Retina (tissue), 1 donor: ENCODE results near the gene SS18L1.
A peak's percentile ranks its signal among the peaks of the same experiment; 100 is the strongest.

Source experiments
- DNase-seq: peaks from one replicate; pipeline ENCODE4 v3.0.0-alpha.2; 2016

SS18L1 gene

DNA sequence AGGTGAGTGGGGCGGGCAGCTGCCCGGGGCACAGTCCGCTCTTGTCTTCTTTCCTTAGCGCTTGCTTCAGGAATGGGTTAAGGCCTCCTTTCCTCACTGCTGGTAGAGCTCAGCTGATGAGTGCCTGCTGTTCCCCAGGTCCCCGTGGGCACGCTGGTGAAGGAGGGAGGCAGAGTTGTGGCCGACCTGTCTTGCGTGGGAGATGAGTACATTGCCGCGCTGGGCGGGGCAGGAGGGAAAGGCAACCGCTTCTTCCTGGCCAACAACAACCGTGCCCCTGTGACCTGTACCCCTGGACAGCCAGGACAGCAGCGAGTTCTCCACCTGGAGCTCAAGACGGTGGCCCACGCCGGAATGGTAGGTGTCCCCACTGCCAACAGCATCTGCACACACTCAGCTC, 54.9 kb downstream of the SS18L1 start:
- no peak for DNase-seq

DNA sequence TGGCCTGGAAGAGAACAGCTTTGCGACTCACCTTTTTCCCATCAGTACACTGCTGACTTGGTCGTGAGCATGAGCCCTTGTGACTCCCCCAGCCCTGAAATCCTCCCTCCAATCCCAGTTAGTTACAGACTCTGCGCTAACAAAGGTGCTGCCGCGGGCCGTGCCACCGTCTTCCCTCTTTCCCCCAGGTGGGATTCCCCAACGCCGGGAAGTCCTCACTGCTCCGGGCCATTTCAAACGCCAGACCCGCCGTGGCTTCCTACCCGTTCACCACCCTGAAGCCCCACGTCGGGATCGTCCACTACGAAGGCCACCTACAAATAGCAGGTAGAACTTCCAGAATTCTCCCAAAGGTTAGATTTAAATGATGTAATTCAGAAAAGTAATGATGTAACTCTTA, 55.4 kb downstream of the SS18L1 start:
- DNase-seq, result no peak

- peak; percentile 2 for DNase-seq
Observed at GRCh38 chr20:62200491-62201172, 57.1 kb downstream of the SS18L1 start.

DNA sequence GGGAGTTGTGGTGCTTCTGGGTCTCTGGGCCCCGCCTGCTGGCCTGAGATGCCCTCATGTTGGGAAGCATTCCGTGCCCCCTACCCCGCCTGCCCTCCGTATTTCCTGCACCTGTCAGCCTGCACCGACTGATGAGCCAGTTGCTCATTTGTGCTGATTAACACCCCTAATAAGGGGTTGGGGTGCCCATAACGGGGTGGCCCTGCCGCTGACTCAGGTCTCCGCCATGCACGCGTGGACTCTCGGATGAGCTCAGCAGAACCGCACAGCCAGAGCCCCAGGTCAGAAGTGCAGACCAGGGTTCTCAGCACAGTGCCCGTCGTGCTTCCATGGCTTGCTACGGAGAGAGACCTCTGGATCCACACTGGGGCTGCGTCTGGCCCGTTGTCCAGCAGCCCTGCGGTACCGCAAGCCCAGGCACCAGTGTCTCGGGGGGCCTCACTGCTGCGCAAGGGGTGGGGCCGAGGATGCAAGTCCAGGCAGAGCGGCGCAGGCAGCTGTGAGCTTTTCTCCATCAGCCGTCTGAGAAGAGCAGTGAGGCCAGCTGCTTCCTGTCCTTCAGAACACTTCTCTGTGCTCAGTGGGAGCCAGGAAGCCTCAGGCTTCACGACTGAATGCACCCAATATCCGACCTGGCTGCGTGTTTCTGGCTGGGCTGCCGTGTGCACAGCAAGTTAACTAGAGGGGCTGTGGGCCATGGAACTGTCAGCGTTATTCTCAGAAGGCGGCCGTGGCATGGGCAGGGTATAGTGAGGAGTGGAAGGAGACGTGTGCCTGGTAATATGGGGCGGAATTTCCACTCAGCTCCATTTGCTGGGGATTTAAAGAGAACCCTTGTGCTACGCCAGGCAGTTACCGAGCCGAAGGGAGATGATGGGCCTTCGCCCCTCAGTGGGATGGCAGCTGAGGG, 57.9 kb downstream of the SS18L1 start:
- peak; percentile 62 for DNase-seq

DNA sequence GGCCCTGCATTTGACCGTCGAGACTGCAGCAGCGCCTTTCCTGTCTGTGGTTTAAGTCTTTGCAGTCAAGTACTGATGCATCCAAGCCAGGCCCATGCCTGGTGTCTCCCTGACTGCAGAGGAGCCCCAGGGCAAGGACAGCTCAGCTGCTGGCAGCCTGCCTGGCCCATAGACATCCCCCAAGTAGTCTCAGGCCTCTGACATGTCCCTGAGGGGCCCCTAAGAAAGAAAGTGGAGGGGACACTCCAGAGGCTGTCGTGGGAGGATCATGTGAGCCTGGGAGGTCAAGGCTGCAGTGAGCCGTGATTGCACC, 58.5 kb downstream of the SS18L1 start:
- no peak for DNase-seq

DNA sequence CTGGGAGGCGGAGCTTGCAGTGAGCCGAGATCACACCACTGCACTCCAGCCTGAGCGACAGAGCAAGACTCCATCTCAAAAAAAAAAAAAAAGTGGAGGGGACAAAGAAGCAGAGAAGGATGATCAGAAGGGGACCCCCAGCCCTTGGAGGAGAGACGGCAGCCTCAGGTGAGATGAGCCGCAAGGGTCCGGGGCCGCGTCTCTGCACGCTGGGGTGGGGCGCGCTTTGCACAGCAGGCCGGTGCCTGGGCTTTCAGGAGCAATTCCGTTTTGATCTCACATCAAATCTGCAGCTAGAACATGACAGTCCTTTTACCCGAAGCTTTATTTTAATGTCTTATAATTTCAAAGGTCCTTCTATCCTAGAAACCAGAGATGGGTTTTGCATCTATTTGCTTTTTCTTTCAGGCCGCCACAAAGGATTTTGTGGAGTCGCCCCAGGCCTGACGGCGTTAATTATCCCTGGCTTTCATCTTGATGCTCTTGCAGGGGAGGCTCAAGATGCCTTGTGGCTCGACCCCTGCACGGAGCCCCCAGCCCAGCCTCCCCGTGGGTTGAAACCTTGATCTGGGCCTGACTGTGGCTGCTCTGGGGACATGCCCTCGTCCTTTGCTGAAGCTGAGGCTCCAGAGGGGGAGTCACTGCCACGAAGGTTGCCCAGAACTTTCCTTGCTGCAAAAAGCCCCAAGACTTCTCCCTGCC, 59.3 kb downstream of the SS18L1 start:
- peak; percentile 69 for DNase-seq

DNA sequence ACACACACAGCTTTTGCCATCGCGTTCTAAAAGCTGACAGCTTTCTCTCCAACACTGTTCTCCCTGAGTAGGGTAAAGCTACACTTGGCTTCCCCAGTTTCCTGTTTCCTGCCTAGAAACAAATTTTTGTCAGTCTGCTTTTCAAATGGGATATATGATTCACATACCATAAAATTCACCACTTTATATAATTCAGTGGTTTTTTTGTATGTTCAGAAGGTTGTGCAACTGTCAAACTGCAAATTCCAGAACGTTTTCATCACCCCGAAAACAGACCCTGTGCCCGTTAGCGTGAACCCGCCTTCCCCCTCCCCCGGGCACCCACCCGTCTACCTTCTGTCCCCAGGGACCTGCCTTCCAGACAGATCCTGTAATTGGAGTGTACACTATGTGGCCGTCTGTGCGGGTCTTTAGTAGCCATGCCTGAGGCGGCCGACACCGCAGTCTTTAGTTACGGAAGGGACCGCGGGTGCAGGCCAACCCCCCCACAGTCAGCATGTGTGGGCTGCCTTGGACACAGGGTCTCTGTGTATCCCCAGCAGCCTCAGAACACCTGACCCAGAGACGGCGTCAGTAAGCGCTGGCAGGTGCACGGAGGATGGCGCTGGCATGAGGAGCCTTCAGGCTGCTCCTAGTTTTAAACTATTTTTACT, 59.9 kb downstream of the SS18L1 start:
- DNase-seq, result peak; percentile 44

DNA sequence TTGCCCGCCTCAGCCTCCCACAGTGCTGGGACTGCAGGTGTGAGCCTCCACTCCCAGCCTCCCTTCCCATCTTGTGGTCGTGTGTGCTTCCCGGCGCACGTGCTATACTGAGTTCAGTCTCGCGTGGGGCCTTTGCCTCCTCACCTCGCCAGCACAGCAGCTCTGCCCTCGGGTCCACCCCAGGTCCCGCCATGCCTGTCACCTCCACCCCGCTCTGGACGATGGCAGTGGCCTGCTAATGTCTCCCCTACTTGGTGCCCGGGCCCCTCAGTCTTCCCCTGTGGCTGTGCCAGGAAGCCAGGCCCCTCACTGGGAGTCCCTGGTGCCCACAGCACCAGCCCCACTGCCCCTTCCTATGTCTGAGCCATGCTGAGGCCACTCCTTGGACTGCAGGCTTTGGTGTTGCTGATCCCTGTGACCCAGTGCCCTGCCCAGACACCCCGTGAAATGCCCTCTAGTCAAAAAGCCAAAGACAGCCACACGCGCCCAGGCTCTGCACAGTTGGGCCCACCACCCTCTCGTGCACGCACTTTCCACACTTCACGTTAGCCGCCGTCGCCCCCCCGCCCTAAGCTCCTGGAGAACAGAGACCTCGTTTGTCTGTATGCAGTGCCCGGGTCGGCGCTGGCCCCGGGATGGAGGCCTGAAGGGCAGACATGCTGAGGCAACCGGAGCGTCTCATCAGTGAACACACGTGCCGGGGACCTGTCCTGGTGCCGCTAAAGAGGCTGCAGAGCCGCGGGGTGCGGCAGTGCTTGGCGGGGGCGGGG, 62.2 kb downstream of the SS18L1 start:
- peak; percentile 2 for DNase-seq

DNA sequence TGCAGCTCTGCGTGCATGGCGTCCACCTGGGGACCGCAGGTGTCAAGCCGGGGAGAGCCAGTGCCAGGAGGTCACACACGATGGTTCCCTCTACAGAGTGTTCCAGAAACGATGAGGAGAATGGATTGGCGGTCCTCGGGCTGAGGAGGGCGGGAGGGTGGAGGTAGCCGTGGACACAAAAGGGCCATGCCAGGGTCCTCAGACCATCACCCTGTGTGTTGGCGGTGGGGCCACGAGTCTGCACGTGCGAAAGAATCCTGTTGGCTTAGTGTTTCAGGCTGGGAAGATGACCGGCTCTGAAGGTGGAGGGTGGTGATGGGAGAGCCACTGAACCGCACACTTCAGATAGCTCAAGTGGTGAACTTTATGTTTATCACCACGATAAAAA, 62.8 kb downstream of the SS18L1 start:
- DNase-seq, result no peak

- peak; percentile 2 for DNase-seq
Observed at GRCh38 chr20:62208061-62208794, 64.7 kb downstream of the SS18L1 start.

DNA sequence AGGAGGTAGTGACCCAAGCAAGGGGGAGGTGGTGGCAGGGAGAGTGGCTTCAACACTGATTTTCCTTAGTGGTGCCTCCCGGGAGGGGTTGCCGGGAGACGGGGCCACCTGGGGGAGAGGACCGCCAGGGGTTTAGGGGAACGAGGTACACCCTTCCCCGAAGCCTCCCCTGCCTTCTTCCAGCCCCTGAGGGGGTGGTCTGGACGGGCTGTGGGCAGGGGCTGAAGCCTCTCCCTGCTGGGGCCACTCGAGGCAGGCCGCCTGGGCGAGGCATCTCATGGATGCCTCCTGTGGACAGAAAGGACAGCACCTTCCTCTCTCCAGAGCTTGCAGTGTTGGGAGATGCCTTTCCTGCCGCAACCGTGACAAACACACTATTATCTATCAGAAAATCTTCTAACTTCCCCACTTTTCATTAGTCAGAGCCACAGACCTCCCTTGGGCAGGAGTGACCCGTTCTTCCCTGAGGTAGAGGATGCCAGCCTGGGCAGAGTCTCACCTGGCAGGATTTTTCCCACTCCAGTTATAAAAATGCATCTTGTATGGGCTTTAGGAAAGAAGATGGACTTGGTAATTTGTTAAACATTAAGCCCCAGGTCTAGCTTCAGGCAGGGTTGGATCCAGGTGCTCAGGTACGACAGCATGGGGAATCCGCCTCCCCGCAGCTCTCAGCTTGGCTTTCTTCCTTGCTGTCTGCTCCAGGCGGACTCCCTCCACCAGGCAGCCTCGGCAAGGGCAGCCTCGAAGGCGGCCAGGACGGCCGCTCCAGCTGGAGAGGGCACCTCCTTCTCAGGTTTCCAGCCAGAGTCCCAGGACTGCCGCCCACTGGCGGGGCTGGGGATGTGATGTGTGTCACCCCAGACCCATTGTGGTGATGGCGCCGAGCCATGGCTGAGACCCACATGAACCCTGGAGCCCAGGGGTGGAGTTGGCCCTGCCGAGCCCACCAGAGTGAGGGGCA, 65.5 kb downstream of the SS18L1 start:
- DNase-seq, result no peak

GRCh38 chr20:62209850-62210495, 66.4 kb downstream of the SS18L1 start:
- no peak for DNase-seq

GRCh38 chr20:62210496-62210855, 66.9 kb downstream of the SS18L1 start:
- DNase-seq, result peak; percentile 20

GRCh38 chr20:62211216-62211615, 67.6 kb downstream of the SS18L1 start:
- peak; percentile 9 for DNase-seq

DNA sequence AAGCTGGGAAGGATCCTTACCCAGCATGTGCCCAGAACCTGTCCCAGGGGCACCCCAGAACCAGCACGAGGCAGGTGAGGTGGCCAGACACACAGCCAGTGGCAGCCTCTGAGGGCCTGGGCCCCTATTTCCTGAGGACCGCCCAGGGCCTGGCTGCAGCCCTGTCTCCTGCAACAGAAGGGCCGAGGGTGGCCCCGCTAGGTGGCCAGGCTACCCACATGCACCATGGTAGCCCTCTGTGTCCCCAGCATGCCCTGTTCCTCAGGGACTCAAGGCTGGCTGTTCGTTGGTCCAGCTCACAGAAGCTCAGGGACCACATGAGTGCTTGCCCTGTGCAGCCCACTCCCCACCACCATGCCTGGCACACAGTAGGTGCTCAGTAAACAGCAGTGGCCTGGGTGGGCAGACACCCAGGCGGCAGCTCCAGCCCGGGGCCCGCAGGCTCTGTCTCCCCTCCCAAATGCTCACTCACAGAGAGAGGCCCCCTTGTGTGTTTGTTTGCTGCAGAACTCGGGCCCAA, 68.3 kb downstream of the SS18L1 start:
- no peak for DNase-seq

DNA sequence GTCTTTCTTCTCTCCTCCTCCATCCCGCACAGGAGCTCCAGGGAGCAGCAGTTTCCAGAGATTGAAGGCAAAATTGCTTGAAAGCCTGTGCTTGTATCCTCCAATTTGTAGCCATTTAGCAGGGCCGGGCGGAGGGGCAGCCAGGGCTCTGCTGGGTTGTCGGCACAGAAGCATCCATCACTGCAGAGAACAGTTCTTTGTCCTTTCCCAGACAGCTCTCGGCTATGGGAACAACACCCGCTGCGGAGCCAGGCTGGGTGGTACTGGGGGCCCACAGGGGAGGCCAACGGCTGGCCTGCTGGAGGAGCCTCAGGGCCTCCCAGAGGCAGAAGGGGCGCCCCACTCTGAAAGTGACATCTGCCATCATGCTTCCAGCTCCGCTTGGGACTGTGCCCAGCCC, 68.7 kb downstream of the SS18L1 start:
- peak; percentile 72 for DNase-seq

GRCh38 chr20:62214067-62214466, 70.5 kb downstream of the SS18L1 start:
- peak; percentile 6 for DNase-seq

DNA sequence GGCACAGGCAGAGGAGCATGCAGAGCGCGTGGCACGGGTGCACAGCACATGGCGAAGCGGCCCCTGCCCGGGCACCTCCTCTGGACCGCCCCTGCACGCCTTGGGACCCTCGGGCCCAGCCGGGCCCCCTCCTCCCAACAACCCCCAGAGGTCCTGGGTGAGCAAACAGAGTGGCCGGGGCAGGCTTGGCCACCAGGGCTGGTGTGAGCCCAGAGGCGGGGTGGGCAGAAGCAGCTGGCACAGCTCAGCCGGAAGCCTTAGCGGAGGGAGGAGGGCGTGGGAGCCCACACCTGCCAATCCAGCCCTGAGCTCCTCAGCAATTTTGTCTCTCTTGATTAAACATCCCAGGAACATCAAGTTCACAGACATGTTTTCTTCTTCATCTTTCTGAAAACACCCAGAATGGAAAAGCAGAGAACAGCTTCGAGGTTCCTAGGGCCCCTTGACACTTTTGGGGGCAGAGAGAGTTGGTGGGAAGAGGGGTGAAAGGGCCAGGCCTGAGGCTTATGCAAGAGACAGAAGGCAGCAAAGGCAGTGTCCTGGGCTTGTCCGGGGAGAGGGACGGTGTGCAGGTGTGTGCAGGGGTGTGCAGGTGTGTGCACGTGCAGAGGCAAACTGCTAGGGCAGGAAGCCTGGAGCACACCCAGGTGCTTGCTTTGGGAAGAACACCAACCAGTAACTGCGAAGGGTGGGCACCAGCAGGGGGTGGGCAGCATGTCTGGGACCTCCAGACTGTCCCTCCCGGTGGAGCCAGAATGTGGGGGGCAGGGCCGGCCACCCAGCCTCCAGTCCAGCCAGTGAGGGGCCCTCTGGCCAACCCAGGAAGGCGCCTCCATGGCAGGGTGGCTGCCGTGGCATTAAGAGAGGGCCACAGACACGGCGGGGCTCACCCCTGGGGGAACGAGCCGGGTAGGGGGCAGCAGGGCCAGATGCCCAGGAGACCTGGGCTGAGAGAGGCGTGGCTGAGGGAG, 71.7 kb downstream of the SS18L1 start:
- no peak for DNase-seq
